Bronchial epithelial cell (primary cell): Measurements from ENCODE around the gene SCAI. TPM values are rescaled to one million over a fixed set of nuclear protein-coding genes. Genes with fewer than 3 reads are reported as not detected.

Experiments
- DNase-seq: peaks from one replicate; pipeline ENCODE4 v3.0.0-alpha.2; 2010; ENCODE audit warnings: low read depth
- FAIRE-seq: peaks from 2 replicates; lab custom pipeline; 2011; peaks lifted over from hg19 to GRCh38; lab: Jason Lieb, UNC
- H3K27me3 ChIP-seq: 2 replicates; pipeline ENCODE4 v1.5.1; 2011; ENCODE audit warnings: low read length; ENCODE audit not compliant: control insufficient read depth, insufficient read depth
- H3K36me3 ChIP-seq: 2 replicates; pipeline ENCODE4 v1.5.1; 2011; ENCODE audit warnings: low read length; ENCODE audit not compliant: control insufficient read depth, insufficient read depth
- H3K4me3 ChIP-seq: 2 replicates; pipeline ENCODE4 v1.5.1; 2011; ENCODE audit warnings: mild to moderate bottlenecking, low read depth, low read length, control low read depth
- CTCF ChIP-seq: IDR thresholded peaks from 2 replicates; pipeline ENCODE4 v1.5.1; 2011; ENCODE audit warnings: mild to moderate bottlenecking, moderate library complexity, low read length, control low read depth, inconsistent platforms; ENCODE audit not compliant: insufficient read depth, severe bottlenecking
- total RNA-seq: library from RNA; depleted of rRNA; stranded (reverse); fragments of >200 nt; gene quantifications from 2 replicates; pipeline ENCODE4 v1.2.1, GENCODE V29; 2014

The SCAI gene
- total RNA-seq, 1 donor from 2014 or later = 7.1 TPM

GRCh38 chr9:124914753-124915405 lies 228.4 kb downstream of the SCAI start:
- no peaks in the 10 kb centered on the region for H3K27me3 ChIP-seq
- no peak for TF ChIP-seq CTCF
- FAIRE-seq = no peak
- DNase-seq = no peak
- no peak overlapping the region for H3K4me3 ChIP-seq
- peaks cover 6% of the 10 kb centered on the region for H3K36me3 ChIP-seq

GRCh38 chr9:124913378-124913777 lies 229.9 kb downstream of the SCAI start:
- no peak overlapping the region for H3K4me3 ChIP-seq
- DNase-seq (no peak), FAIRE-seq (no peak)
- H3K27me3 ChIP-seq = no peaks in the 10 kb centered on the region
- H3K36me3 ChIP-seq = peaks cover 4% of the 10 kb centered on the region
- TF ChIP-seq CTCF = no peak

- peaks cover 4% of the 10 kb centered on the region for H3K36me3 ChIP-seq
- no peak for DNase-seq
- H3K27me3 ChIP-seq = no peaks in the 10 kb centered on the region
- H3K4me3 ChIP-seq = no peak overlapping the region
- TF ChIP-seq CTCF = no peak
- FAIRE-seq = peak; percentile 36
These were observed 231.6 kb downstream of the SCAI start for GRCh38 chr9:124911766-124912165.

- H3K4me3 ChIP-seq = no peak overlapping the region
- no peak for TF ChIP-seq CTCF
- no peaks in the 10 kb centered on the region for H3K27me3 ChIP-seq
- H3K36me3 ChIP-seq = peaks cover 3% of the 10 kb centered on the region
- no peak for DNase-seq
- no peak for FAIRE-seq
These were observed 235.2 kb downstream of the SCAI start for GRCh38 chr9:124908098-124908497.

- Histone ChIP-seq H3K4me3 (no peak overlapping the region), H3K27me3 (no peaks in the 10 kb centered on the region), H3K36me3 (peaks cover 3% of the 10 kb centered on the region)
- DNase-seq (no peak), FAIRE-seq (no peak)
- TF ChIP-seq CTCF = no peak
These were observed 236.4 kb downstream of the SCAI start for GRCh38 chr9:124906966-124907365.

- Histone ChIP-seq H3K27me3 (no peaks in the 10 kb centered on the region), H3K4me3 (no peak overlapping the region), H3K36me3 (peaks cover 7% of the 10 kb centered on the region)
- peak; percentile 74 for DNase-seq
- no peak for FAIRE-seq
- no peak for TF ChIP-seq CTCF
These were observed 243.5 kb downstream of the SCAI start for GRCh38 chr9:124899845-124900244.
